Measurements from ENCODE around the gene RPS18.

GRCh38 chr6:33298773-33299236, 26.9 kb downstream of the RPS18 start, which contains the start of gene RGL2:
- TF ChIP-seq CTCF (IDR thresholded peaks at IDR 0.05; ENCODE audit: low read depth, low read length, poor library complexity, severe bottlenecking) = no peak
- TF ChIP-seq EZH2phosphoT487 (IDR thresholded peaks at IDR 0.05; ENCODE audit: borderline replicate concordance, low read length) = no peak

Data from DOHH2 (cell line).